Trophoblast cell (in vitro differentiated cells and primary cell): Measurements from ENCODE around the gene IRF7.
"Not testable (repeated sequence)": the region's sequence is repeated elsewhere in the genome, so short reads cannot be mapped to it uniquely, and the experiment has no call there.

ENCODE experiments used
- DNase-seq, 2 donors: peaks; one replicate each; pipeline ENCODE4 v3.0.0-alpha.2; 2016
- H2AFZ ChIP-seq: 2 replicates; pipeline ENCODE4 v1.6.1; 2013; ENCODE audit warnings: low read length, moderate library complexity, mild to moderate bottlenecking; ENCODE audit not compliant: insufficient read depth, poor library complexity
- H2AK5ac ChIP-seq: 2 replicates; pipeline ENCODE4 v1.6.1; 2013; ENCODE audit warnings: mild to moderate bottlenecking, low read length
- H2BK120ac ChIP-seq: 2 replicates; pipeline ENCODE4 v1.6.1; 2013; ENCODE audit warnings: low read length, mild to moderate bottlenecking, moderate library complexity; ENCODE audit not compliant: insufficient read depth, poor library complexity
- H2BK12ac ChIP-seq: 2 replicates; pipeline ENCODE4 v1.6.1; 2013; ENCODE audit warnings: mild to moderate bottlenecking, low read length, moderate library complexity
- H2BK5ac ChIP-seq: 2 replicates; pipeline ENCODE4 v1.6.1; 2013; ENCODE audit warnings: low read length, low read depth, moderate library complexity, mild to moderate bottlenecking; ENCODE audit not compliant: poor library complexity
- H3K14ac ChIP-seq: 2 replicates; pipeline ENCODE4 v1.6.1; 2013; ENCODE audit warnings: mild to moderate bottlenecking, low read length
- H3K18ac ChIP-seq: 2 replicates; pipeline ENCODE4 v1.6.1; 2013; ENCODE audit warnings: mild to moderate bottlenecking, low read length
- H3K23ac ChIP-seq: 2 replicates; pipeline ENCODE4 v1.6.1; 2013; ENCODE audit warnings: low read length
- H3K27ac ChIP-seq: 2 replicates; pipeline ENCODE4 v1.5.1; 2013; ENCODE audit warnings: low read depth, mild to moderate bottlenecking, inconsistent platforms, low read length, moderate library complexity
- H3K27me3 ChIP-seq: 2 replicates; pipeline ENCODE4 v1.6.1; 2013; ENCODE audit warnings: inconsistent platforms, mild to moderate bottlenecking, low read length, moderate library complexity; ENCODE audit not compliant: insufficient read depth
- H3K36me3 ChIP-seq, 2 experiments: 1 replicate in 1 of 2; 2 replicates in 1 of 2; pipeline ENCODE4 v1.6.1; 2013; ENCODE audit warnings: low read length in 2 of 2, mild to moderate bottlenecking in 2 of 2, moderate library complexity in 1 of 2; ENCODE audit not compliant: insufficient read depth in 2 of 2, control insufficient read depth in 1 of 2
- H3K4ac ChIP-seq: 2 replicates; pipeline ENCODE4 v1.6.1; 2013; ENCODE audit warnings: low read depth, mild to moderate bottlenecking, low read length, moderate library complexity
- H3K4me1 ChIP-seq, 2 experiments: 1 replicate in 1 of 2; 2 replicates in 1 of 2; pipeline ENCODE4 v1.6.1; 2013; ENCODE audit warnings: low read length in 2 of 2, mild to moderate bottlenecking in 2 of 2, moderate library complexity in 1 of 2; ENCODE audit not compliant: insufficient read depth in 2 of 2, control insufficient read depth in 1 of 2
- H3K4me2 ChIP-seq: 2 replicates; pipeline ENCODE4 v1.6.1; 2013; ENCODE audit warnings: inconsistent platforms, mild to moderate bottlenecking, low read length, moderate library complexity
- H3K4me3 ChIP-seq: 2 replicates; pipeline ENCODE4 v1.5.1; 2013; ENCODE audit warnings: mild to moderate bottlenecking, low read depth, low read length, inconsistent platforms
- H3K79me1 ChIP-seq: one replicate; pipeline ENCODE4 v1.6.1; 2013; ENCODE audit warnings: low read length
- H3K79me2 ChIP-seq: 2 replicates; pipeline ENCODE4 v1.6.1; 2013; ENCODE audit warnings: low read length, mild to moderate bottlenecking; ENCODE audit not compliant: control insufficient read depth, insufficient read depth, poor library complexity
- H3K9ac ChIP-seq: 2 replicates; pipeline ENCODE4 v1.6.1; 2013; ENCODE audit warnings: mild to moderate bottlenecking, low read length
- H3K9me3 ChIP-seq: 2 replicates; pipeline ENCODE4 v1.6.1; 2013; ENCODE audit warnings: low read depth, mild to moderate bottlenecking, control low read depth, inconsistent platforms, low read length; ENCODE audit not compliant: insufficient read depth
- H4K12ac ChIP-seq: 2 replicates; pipeline ENCODE4 v1.6.1; 2013; ENCODE audit warnings: low read depth, mild to moderate bottlenecking, low read length, moderate library complexity
- H4K8ac ChIP-seq: 2 replicates; pipeline ENCODE4 v1.6.1; 2013; ENCODE audit warnings: low read depth, mild to moderate bottlenecking, low read length, moderate library complexity
- H4K91ac ChIP-seq: one replicate; pipeline ENCODE4 v1.6.1; 2013; ENCODE audit warnings: low read depth, mild to moderate bottlenecking, low read length, moderate library complexity
- WGBS: extraction: QIAGEN DNeasy Blood & Tissue Kit; methylation state at CpG from one replicate; pipeline ENCODE4 v1.1.7; 2013; ENCODE audit warnings: missing lambda C conversion rate; ENCODE audit not compliant: insufficient read length, insufficient coverage; ENCODE audit errors: extremely low coverage; 5-methylcytosine and 5-hydroxymethylcytosine counted together

The IRF7 gene

DNA sequence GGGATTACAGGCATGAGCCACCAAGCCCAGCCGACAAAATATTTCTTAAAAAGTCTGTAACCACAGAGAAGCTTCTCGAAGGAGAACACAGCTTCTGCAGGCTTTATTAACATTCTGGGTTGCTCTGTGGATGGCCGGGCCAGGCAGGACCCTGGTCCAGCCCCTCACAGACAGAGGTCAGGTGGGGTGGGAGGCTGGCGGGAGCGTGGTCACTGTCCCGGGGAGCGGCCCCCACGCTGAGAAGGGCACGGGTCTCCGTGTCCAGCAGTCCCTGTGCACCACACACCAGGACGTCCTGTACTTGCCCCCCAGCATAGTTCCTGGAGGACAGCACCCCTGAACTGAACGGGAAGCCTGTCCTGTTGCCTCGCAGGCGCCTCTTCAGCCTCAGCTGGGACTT, 40.7 kb upstream of the IRF7 start:
- H3K23ac ChIP-seq: no peak overlapping the region
- WGBS: no CpG with 5 or more reads among the region's 14 CpGs

GRCh38 chr11:655036-655726, 39.4 kb upstream of the IRF7 start:
- peaks cover 29 to 34% of the 10 kb centered on the region in 2 experiments for H3K36me3 ChIP-seq
- H3K27me3 ChIP-seq: no peaks in the 10 kb centered on the region
- WGBS: no CpG with 5 or more reads among the region's 30 CpGs
- H3K27ac ChIP-seq: no peak overlapping the region
- no peak overlapping the region for H2AK5ac ChIP-seq
- no peak overlapping the region for H2BK120ac ChIP-seq
- H3K4me3 ChIP-seq: no peak overlapping the region
- H3K14ac ChIP-seq: no peak overlapping the region
- H2BK5ac ChIP-seq: no peak overlapping the region
- H4K8ac ChIP-seq: no peak overlapping the region
- no peak overlapping the region for H4K12ac ChIP-seq
- H3K4me1 ChIP-seq: no peaks in the 10 kb centered on the region
- H2BK12ac ChIP-seq: no peak overlapping the region
- no peak for DNase-seq
- no peak overlapping the region for H3K4ac ChIP-seq
- H3K18ac ChIP-seq: no peak overlapping the region
- H3K79me1 ChIP-seq: no peaks in the 10 kb centered on the region
- H4K91ac ChIP-seq: no peak overlapping the region
- H3K4me2 ChIP-seq: no peak overlapping the region
- H2AFZ ChIP-seq: no peak overlapping the region
- H3K9ac ChIP-seq: no peak overlapping the region
- peaks cover 1% of the 10 kb centered on the region for H3K9me3 ChIP-seq
- no peak overlapping the region for H3K23ac ChIP-seq
- no peaks in the 10 kb centered on the region for H3K79me2 ChIP-seq

More for the DNA sequence above, 40.7 kb upstream of the IRF7 start:
- Histone ChIP-seq H3K79me2 (no peaks in the 10 kb centered on the region), H3K27ac (no peak overlapping the region), H3K4me2 (no peak overlapping the region), H2BK5ac (no peak overlapping the region), H3K4me1 (no peaks in the 10 kb centered on the region), H3K9ac (no peak overlapping the region), H4K12ac (no peak overlapping the region), H3K4me3 (no peak overlapping the region), H3K9me3 (peaks cover 1% of the 10 kb centered on the region), H3K79me1 (no peaks in the 10 kb centered on the region), H3K27me3 (no peaks in the 10 kb centered on the region), H3K18ac (no peak overlapping the region), H3K4ac (no peak overlapping the region), H2BK120ac (no peak overlapping the region), H2AFZ (no peak overlapping the region), H2AK5ac (no peak overlapping the region), H4K8ac (no peak overlapping the region), H3K36me3 (peaks cover 33 to 36% of the 10 kb centered on the region in 2 experiments), H2BK12ac (no peak overlapping the region), H4K91ac (no peak overlapping the region), H3K14ac (no peak overlapping the region)
- DNase-seq: no peak

DNA sequence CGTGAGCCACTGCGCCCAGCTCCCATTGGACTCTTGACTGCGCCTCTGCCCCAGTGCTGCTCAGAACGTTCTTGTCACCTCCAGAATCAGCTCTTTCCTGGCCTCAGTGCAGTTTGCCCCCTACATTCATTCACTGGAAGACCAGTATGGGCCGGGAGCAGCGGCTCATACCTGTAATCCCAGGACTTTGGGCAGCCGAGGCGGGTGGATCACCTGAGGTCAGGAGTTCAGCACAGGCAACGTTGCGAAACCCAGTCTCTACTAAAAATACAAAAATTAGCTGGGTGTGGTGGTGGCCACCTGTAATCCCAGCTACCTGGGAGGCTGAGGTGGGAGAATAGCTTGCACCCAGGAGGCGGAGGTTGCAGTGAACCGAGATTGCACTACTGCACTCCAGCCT, 38.7 kb upstream of the IRF7 start:
- not testable (repeated sequence) for H3K14ac ChIP-seq, H2BK12ac ChIP-seq, H3K79me2 ChIP-seq, H3K27me3 ChIP-seq, H4K8ac ChIP-seq, H3K9me3 ChIP-seq, H3K4me1 ChIP-seq, H2AK5ac ChIP-seq, H3K4me3 ChIP-seq, H4K12ac ChIP-seq, H2BK120ac ChIP-seq, H3K18ac ChIP-seq, H3K79me1 ChIP-seq, DNase-seq, H2AFZ ChIP-seq, H4K91ac ChIP-seq, H3K9ac ChIP-seq, H3K4me2 ChIP-seq, H3K23ac ChIP-seq, H3K4ac ChIP-seq, H2BK5ac ChIP-seq, H3K27ac ChIP-seq
- H3K36me3 ChIP-seq: peaks cover 27 to 33% of the 10 kb centered on the region in 2 experiments
- WGBS: no CpG with 5 or more reads among the region's 12 CpGs

- no CpG with 5 or more reads among the region's 15 CpGs for WGBS
- H3K27ac ChIP-seq: no peak overlapping the region
Observed at GRCh38 chr11:653837-654236, 38.1 kb upstream of the IRF7 start.

More at GRCh38 chr11:653837-654236, 38.1 kb upstream of the IRF7 start:
- Histone ChIP-seq H3K79me2 (no peaks in the 10 kb centered on the region), H2BK5ac (no peak overlapping the region), H4K12ac (no peak overlapping the region), H3K14ac (no peak overlapping the region), H4K8ac (no peak overlapping the region), H3K36me3 (peaks cover 24 to 31% of the 10 kb centered on the region in 2 experiments), H2BK120ac (no peak overlapping the region), H3K27me3 (no peaks in the 10 kb centered on the region), H2BK12ac (no peak overlapping the region), H3K4me3 (peak overlapping the region; percentile 52), H3K4ac (no peak overlapping the region), H2AFZ (no peak overlapping the region), H3K9ac (no peak overlapping the region), H3K9me3 (peaks cover 1% of the 10 kb centered on the region), H3K79me1 (no peaks in the 10 kb centered on the region), H3K23ac (no peak overlapping the region), H4K91ac (no peak overlapping the region), H3K4me2 (no peak overlapping the region), H2AK5ac (no peak overlapping the region), H3K4me1 (no peaks in the 10 kb centered on the region), H3K18ac (no peak overlapping the region)
- DNase-seq: no peak
